Heart left ventricle (tissue), 13 donors: ENCODE measurements around the gene ZNF830.

Experiments
- POLR2A ChIP-seq, 2 donors: fragments of 450-650 bp; IDR thresholded peaks; one replicate each; pipeline ENCODE4 v1.6.1; 2017; ENCODE audit warnings: antibody characterized with exemption in 2 of 2, mild to moderate bottlenecking in 2 of 2, moderate library complexity in 2 of 2
- TF ChIP-seq, protein P1 (sequence below), 12 donors: fragments of 200-600 bp; sonication (generic) in 4 of 12; IDR thresholded peaks; one replicate each; pipeline versions ENCODE4 v1.5.0 to v1.8.0; 2018 to 2022; ENCODE audit warnings: antibody characterized with exemption in 12 of 12, mild to moderate bottlenecking in 5 of 12
- donor health status: ischemic (EF 13 %, LVEDD 7.1; RV severe dilation, severe dysfunction).
- donor health status: DM: no; HTN: yes; CAD: no.
- donor health status: DM: no; HTN: no; CAD: no.
- donor health status: ischemic (EF 25% LVEDD 6.9; RV normal size, moderate dysfunction).
- donor health status: ischemic (EF 25% LVEDD 5.7; RV mildly dilated, moderate dysfunction).
- donor health status: ischemic (EF 35%, LVEDD 5.7; RV mildly dilated, moderate dysfunction).
- donor health status: nonischemic (EF 11% LVEDD 7.7; RV severe dilation, severe dysfunction).
- donor health status: DM: yes; HTN: yes; CAD: no.
- donor health status: PGD.
- donor health status: ischemic (EF 29% LVEDD 5.4; RV normal size, mild dysfunction).
- donor health status: nonischemic (EF 23%, LVEDD 6.1; RV moderate dilation, normal function).

DNA sequence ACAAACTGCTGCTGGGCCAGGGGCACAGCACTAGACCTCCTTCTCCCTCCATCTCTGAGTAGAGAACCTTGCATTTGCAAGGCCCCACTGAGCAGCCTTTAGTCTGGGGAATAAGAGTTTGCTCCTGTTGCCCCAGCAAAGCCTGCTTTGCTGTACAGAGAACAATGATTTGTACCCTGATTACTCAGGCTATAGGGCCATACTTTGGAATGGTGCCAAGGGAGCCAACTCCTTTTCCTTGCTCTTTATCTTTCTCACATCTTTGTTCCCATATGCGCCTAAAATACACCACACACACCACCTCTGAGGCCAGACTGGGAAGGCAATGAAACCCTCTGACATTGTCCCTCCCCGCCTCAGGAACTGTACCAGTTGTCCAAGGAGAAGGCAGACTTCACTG, 40.2 kb downstream of the ZNF830 start:
- no peak for TF ChIP-seq POLR2A (IDR thresholded peaks at IDR 0.05)
- TF ChIP-seq, protein P1, sequence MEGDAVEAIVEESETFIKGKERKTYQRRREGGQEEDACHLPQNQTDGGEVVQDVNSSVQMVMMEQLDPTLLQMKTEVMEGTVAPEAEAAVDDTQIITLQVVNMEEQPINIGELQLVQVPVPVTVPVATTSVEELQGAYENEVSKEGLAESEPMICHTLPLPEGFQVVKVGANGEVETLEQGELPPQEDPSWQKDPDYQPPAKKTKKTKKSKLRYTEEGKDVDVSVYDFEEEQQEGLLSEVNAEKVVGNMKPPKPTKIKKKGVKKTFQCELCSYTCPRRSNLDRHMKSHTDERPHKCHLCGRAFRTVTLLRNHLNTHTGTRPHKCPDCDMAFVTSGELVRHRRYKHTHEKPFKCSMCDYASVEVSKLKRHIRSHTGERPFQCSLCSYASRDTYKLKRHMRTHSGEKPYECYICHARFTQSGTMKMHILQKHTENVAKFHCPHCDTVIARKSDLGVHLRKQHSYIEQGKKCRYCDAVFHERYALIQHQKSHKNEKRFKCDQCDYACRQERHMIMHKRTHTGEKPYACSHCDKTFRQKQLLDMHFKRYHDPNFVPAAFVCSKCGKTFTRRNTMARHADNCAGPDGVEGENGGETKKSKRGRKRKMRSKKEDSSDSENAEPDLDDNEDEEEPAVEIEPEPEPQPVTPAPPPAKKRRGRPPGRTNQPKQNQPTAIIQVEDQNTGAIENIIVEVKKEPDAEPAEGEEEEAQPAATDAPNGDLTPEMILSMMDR (IDR thresholded peaks at IDR 0.05) = no peak
